NOMO-1 treated with dmso at 0.1 percent for 144 hours (cell line): ENCODE data around the gene AP3S1.
"Not testable (repeated sequence)": the region's sequence is repeated elsewhere in the genome, so short reads cannot be mapped to it uniquely, and the experiment has no call there.

Source experiments
- DNase-seq: peaks from one replicate; lab custom pipeline; 2025; ENCODE audit not compliant: unreplicated experiment; lab: John Stamatoyannopoulos, UW

The AP3S1 gene

GRCh38 chr5:115869256-115869795 is 27.6 kb downstream of the AP3S1 start:
- no peak for DNase-seq

- no peak for DNase-seq
Observed at GRCh38 chr5:115872447-115872846, 30.7 kb downstream of the AP3S1 start.

GRCh38 chr5:115873392-115873791 is 31.7 kb downstream of the AP3S1 start:
- no peak for DNase-seq

- no peak for DNase-seq
Observed at GRCh38 chr5:115875447-115875846, 33.7 kb downstream of the AP3S1 start.

- not testable (repeated sequence) for DNase-seq
Observed at GRCh38 chr5:115877342-115877741, 35.6 kb downstream of the AP3S1 start.

GRCh38 chr5:115882434-115882833 is 40.7 kb downstream of the AP3S1 start:
- DNase-seq: not testable (repeated sequence)

GRCh38 chr5:115884704-115885103 is 43.0 kb downstream of the AP3S1 start:
- DNase-seq: no peak

GRCh38 chr5:115885208-115885607 is 43.5 kb downstream of the AP3S1 start:
- not testable (repeated sequence) for DNase-seq

GRCh38 chr5:115888027-115888426 is 46.3 kb downstream of the AP3S1 start:
- DNase-seq: no peak

- no peak for DNase-seq
Observed at GRCh38 chr5:115892021-115892420, 50.3 kb downstream of the AP3S1 start.

- DNase-seq: no peak
Observed at GRCh38 chr5:115894342-115894741, 52.6 kb downstream of the AP3S1 start.

GRCh38 chr5:115895821-115896220 is 54.1 kb downstream of the AP3S1 start:
- DNase-seq: no peak

- DNase-seq: no peak
Observed at GRCh38 chr5:115898656-115899055, 56.9 kb downstream of the AP3S1 start.

GRCh38 chr5:115907177-115907576 is 65.4 kb downstream of the AP3S1 start:
- DNase-seq: no peak

GRCh38 chr5:115913623-115914400 is 72.1 kb downstream of the AP3S1 start:
- not testable (repeated sequence) for DNase-seq

- no peak for DNase-seq
Observed at GRCh38 chr5:115920171-115920725, 78.5 kb downstream of the AP3S1 start.

- DNase-seq: not testable (repeated sequence)
Observed at GRCh38 chr5:115928578-115929407, 87.1 kb downstream of the AP3S1 start.

GRCh38 chr5:115930171-115930570 is 88.4 kb downstream of the AP3S1 start:
- not testable (repeated sequence) for DNase-seq

GRCh38 chr5:115930630-115931337 is 89.0 kb downstream of the AP3S1 start:
- no peak for DNase-seq

- no peak for DNase-seq
Observed at GRCh38 chr5:115932991-115933390, 91.3 kb downstream of the AP3S1 start.
